Activated CD4-positive, CD25-positive, alpha-beta regulatory T cell treated with anti-CD3 and anti-CD28 coated beads, Interleukin-2, amount 50 U/mL, for 72 hours (primary cell): ENCODE results near the gene IFNL1.
"Not testable (repeated sequence)": the region's sequence is repeated elsewhere in the genome, so short reads cannot be mapped to it uniquely, and the experiment has no call there.

ENCODE experiments used
- DNase-seq: peaks from one replicate; pipeline ENCODE4 v3.0.0; 2021

Gene IFNL1

DNA sequence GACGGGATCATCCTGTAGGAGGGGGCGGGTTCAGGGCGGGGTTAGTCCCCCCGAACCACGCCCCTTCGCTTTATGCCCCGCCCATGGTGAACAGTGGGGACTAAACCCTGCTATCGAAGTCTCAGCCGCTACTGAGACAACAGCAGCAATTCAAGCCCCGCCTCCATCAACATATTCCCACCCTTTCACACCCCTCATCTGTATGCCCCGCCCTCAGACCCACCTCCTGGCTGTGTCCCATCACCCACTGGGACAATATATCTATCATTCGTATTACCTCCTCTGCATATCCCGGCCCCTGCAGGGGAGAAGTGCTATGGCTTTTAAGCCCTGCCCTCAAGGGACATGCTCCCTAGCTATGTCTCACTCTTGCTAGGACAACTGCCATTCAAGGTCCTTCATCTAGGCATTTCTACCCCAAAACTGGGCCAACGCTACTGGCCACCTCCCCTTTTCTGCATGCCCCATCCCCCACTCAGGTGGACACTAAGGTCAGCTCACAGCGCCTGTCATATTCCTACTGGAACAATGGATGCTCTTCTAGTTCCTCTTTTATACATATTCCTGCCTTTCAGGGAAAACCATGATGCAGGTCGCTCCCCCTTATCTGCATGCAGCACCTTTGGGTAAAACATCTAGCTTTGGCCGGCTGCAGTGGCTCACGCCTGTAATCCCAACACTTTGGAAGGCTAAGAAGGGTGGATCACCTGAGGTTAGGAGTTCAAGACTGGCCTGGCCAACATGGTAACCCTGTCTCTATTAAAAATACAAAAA is 12.5 kb downstream of the IFNL1 start:
- peak; percentile 17 for DNase-seq

GRCh38 chr19:39309305-39309670 is 13.1 kb downstream of the IFNL1 start:
- DNase-seq = not testable (repeated sequence)

GRCh38 chr19:39310558-39311311 is 14.5 kb downstream of the IFNL1 start:
- no peak for DNase-seq

DNA sequence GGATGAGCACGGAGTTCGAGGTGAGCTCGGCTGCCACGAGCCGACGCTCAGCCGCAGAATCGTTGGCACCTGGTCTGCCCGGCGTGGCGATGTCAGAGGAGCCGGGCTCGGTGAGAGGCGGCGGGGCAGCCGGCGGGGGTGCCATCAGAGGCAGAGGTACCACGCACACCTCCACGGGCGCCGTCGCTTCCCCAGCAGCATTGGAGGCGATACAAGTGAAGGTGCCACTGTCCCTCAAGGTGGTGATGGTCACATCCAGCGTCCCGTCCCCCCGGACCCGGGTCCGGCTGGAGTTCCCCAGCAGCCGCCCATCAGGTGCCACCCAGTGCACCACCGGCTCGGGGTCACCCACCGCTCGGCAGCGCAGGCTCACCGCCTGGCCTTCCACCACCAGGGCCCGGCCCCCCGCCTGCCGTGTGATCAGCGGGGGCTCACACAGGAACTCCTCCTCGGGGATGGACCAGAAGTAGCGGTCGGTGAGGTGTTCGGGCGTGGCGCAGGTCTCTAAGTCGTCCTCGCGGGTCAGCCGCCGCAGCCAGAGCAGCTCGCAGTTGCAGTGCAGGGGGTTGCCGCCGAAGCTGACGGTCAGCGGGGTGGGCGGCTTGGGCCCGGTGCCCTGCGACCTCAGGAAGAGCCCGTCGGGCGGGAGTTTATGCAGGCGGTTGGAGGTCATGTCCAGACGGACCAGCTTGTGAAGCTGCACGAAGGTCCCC is 18.0 kb downstream of the IFNL1 start:
- DNase-seq = no peak

DNA sequence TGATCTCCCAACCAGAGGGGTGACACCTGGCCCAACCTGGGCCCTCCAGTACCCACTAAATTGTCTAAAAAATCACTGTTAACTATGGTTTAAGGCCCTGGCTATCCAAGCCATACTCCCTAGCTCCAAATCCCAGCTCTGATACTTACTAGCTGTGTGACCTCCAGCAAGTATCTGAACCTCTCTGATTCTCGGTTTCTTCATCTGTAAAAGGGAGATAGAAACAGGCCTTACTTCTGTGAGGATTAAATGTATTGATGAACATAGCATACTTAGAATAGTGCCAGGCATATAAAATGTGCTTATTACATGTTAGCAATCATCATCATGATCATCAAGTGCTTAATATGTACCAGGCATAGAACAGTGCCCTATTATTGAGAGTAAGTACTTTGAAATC is 19.7 kb downstream of the IFNL1 start:
- DNase-seq = no peak

DNA sequence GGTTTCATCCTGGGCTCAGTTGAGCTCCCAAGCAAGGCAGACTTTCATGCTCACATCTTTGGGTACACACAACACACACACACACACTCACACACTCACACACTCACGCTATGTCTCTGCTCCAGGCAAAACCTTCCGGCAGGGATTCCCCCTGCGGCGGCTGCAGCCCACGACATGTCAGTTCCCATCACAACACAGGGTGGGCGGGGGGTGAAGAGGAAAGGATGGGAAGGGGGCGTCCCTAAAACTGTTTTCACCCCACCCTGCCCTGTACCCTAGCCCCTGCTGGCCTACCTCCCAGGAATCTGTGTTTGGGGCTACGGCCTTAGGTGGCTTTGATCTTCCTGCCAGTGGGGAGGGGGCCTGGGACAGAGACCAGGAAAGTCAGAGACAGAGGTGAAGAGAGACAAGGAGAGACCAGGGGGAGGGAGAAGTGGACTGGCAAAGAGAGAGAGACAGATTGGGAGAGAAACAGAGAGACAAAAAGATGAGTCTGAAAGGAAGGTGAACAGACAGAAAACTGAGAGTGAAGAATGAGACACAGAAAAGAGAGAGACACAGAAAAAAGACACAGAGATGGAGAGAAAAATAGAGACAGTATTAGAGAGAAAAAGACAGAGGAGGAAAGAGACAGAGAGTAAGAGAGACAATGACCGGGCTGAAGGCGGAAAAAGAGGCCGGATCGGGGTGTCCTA is 20.6 kb downstream of the IFNL1 start:
- no peak for DNase-seq

DNA sequence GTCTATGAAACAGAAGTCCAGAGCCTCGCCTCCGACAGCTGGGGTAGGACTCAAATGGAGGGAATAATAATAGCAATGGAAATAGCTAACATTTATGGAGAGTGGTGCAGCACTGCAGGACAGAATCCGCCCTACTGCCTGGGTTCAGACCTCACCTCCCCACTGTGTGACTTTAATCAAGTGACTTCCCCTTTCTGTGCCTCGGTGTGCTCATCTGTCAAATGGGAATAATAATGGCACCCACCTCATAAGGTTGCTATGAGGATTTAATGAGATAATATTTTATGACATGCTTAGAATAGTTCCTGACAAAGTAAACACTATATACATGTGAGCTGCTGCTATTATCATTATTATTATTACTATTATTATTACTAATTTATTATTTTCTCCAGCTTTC is 21.3 kb downstream of the IFNL1 start:
- no peak for DNase-seq

GRCh38 chr19:39318071-39318470 is 21.9 kb downstream of the IFNL1 start:
- DNase-seq = no peak

DNA sequence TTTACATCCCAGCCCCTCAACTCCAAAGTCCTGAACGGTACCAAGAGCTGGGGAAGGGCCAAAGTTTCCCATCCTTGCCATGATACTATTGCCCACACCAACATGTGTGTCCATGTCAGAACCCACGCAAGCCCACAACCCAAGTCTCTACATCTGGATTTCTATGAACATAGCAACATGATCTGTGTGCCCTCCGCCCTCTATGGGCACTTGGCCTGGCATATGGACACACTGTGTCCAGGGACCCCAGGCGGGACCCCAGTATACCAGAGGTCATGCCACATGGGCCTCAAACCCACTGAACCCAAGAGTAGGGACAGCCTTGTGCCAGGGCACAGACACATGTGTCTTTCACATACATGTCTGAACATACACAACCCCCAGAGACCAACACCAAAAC is 22.5 kb downstream of the IFNL1 start:
- DNase-seq = no peak

GRCh38 chr19:39319098-39319891 is 23.1 kb downstream of the IFNL1 start:
- no peak for DNase-seq

DNA sequence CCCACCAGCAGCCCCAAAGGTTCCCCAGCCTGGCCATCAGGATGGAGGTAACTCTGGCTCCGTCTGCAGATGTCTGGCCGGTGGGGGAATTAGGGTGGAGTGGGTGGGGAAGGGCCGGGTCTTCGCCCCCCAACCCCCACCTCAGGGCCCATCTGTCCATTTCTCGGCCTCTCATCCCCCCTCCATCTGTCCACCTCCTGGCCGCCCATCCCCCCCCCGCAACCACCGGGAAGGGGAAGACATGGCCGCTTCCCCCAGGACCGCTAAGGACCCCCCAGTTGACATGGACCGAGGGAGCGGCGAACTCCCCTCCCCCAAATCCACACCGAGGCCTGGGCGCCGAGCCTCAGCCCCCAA is 23.7 kb downstream of the IFNL1 start:
- DNase-seq = no peak

GRCh38 chr19:39321117-39321831 is 25.1 kb downstream of the IFNL1 start:
- no peak for DNase-seq

GRCh38 chr19:39321832-39322176 is 25.6 kb downstream of the IFNL1 start:
- no peak for DNase-seq

DNA sequence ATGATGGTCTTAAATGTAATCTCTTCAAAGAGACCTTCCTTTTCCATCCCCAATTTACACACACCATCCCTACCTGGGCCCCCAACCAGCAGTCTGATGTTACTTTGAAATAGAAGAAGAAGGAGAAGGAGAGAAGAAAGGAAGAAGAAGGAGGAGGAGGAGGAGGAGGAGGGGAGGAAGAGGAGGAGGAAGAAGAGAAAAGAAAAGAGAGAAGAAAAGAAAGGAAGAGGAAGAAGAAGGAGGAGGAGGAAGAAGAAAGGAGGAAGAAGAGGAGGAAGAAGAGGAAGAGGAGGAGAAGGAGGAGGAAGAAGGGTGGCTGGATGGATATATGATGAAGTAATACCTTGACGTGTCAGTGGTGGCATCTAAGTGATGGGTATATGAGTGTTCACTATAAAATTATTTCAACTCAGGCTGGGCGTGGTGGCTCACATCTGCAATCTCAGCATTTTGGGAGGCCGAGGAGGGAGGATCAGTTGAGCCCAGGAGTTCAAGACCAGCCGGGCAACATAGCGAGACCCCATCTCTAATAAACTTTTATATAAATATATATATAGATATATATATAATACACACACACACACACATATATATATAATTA is 28.1 kb downstream of the IFNL1 start:
- no peak for DNase-seq

- no peak for DNase-seq
These were observed 29.8 kb downstream of the IFNL1 start for GRCh38 chr19:39325778-39326665.

DNA sequence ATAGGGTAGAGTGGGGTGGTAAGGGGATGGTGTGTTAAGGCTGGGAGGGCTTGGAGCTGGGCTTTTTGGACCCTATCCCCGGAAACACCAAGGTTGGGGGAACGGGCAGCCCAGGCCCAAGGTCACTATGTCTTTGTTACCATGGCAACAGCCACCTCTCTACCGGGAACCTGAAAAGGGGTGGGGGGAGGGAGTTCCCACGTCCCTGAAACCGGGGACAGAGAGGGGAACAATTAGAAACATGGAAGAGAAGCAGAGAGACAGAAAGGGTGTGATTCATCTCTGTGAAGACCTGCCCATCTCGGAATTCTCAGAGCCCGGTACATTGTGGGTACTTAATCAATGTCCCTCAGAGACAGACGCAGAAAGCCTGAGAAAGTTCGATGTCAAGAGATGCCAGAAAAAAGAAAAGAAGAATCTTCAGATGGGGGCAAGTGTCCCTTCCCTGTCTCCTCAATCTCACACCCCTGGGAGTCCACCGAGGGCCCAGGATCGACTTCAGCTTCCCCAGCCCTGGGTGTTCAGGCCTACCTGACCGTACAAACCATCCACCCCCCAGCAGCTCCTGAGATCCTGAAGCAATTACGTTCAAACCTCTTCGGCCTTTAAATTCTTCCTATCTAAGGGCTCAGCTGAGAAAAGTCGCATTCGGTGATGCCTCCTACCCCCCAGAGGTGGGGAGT is 31.3 kb downstream of the IFNL1 start:
- no peak for DNase-seq

- peak; percentile 84 for DNase-seq
These were observed 32.0 kb downstream of the IFNL1 start for GRCh38 chr19:39328046-39328705.

DNA sequence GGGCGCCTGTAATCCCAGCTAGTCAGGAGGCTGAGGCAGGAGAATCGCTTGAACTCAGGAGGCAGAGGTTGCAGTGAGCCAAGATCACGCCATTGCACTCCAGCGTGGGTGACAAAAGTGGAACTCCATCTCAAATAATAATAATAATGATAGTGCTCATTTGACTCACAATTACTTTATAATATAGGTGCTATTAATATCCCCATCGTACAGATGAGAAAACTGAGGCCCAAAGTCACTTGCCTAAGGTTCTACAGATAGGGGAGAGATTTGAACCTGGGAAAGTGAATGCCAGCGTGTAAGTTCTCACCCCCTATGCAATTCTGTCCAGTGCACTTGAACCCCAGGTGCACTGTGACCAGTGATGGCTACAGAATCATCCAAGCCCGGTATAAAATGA is 33.7 kb downstream of the IFNL1 start:
- no peak for DNase-seq

GRCh38 chr19:39332293-39332692 is 36.1 kb downstream of the IFNL1 start:
- DNase-seq = no peak
